NCI-H1092 (cell line): ENCODE results near the gene COL4A2.
"Not testable (repeated sequence)": the region's sequence is repeated elsewhere in the genome, so short reads cannot be mapped to it uniquely, and the experiment has no call there.

Source experiments
- DNase-seq: peaks from one replicate; lab custom pipeline; 2025; lab: John Stamatoyannopoulos, UW

The COL4A2 gene

DNA sequence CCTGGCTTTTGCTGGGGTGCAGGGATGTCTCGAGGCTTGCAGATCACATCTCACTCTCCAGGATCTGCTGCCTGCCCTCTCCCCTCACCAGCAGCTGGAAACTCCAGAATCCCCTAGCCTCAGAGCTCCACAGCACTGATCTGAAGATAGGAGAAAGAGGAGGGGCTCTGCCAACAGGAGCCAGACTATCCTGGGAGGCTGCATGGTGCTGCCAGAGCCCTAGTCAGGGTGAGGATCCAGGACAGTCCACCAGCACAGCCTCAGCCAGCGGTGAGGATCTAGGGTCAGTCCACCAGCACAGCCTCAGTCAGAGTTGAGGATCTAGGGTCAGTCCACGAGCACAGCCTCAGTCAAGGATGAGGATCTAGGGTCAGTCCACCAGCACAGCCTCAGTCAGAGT, 189.2 kb downstream of the COL4A2 start:
- no peak for DNase-seq

GRCh38 chr13:110497003-110497402, 189.9 kb downstream of the COL4A2 start:
- no peak for DNase-seq

DNA sequence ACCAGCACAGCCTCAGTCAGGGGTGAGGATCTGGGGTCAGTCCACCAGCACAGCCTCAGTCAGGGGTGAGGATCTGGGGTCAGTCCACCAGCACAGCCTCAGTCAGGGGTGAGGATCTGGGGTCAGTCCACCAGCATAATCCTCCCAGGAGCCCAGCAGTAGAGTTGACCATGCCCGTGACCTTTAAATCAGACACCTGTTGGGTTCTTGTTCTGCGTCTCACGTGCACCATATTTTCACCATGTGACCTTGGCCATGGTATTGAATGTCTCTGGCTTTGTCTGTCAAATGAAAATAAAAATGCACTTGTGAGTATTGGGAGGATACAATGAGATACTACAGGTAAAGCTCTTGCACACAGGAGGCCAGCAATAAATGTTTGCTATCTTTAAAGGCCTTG, 190.8 kb downstream of the COL4A2 start:
- DNase-seq = not testable (repeated sequence)

DNA sequence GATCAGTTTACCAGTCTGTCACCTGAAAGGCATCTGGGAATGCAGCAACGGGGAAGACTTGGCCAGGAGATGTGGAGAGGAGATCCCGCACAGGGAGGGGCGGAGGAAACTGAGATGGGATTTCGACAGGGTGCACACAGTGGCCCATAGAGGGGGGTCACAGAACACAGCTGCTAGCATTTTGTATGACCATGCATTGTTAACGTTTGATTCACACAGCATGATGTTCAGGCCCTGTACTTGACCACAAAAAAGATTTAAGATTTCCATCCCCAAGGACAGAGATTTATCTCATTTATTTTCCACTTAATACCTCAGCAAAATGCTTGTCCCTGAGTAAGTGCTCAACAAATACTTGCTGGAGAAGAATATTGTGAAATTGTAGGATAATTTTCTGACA, 191.2 kb downstream of the COL4A2 start:
- no peak for DNase-seq

DNA sequence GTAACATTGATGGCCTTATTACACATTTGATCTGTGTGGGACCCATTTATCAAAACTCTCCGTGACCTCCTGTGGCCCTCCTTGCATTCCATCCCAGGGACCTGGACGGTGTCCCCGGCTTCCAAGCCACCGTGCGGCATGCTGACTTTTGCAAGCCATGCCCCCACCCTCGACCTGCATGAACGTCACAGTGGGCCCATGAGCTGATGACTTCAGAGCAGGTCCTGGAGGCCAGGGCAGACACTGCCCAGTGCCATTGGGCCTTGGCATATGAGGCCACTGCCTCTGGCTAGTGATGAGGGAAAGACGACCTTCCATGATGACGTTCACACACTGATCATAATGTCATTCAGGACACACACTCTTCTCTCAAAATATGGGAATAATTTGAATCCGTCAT, 191.7 kb downstream of the COL4A2 start:
- DNase-seq = no peak

GRCh38 chr13:110499621-110500281, 192.7 kb downstream of the COL4A2 start:
- peak; percentile 74 for DNase-seq

DNA sequence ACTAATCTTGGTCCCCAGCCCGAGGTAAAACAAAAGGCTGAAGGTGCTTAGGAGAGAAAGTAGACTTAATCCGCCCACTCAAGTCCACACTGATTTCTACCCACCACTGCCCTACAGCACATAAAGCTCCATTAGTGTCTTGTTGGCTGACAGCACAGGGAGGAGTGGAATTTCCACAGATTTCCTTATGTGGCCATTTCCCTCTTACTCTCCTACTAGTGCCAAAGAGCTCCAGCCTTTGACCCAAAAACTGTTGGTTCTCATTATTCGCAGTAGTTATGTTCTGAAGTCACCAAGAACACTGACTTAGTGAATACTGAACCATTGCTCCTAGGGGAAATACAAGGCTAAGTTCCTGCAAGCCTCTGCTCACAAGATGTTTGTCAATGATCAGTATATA, 193.3 kb downstream of the COL4A2 start:
- no peak for DNase-seq

- no peak for DNase-seq
Observed at GRCh38 chr13:110501188-110501587, 194.1 kb downstream of the COL4A2 start.

- DNase-seq = no peak
Observed at GRCh38 chr13:110503037-110503901, 196.2 kb downstream of the COL4A2 start.

GRCh38 chr13:110503979-110504499, 197.0 kb downstream of the COL4A2 start:
- DNase-seq = no peak

DNA sequence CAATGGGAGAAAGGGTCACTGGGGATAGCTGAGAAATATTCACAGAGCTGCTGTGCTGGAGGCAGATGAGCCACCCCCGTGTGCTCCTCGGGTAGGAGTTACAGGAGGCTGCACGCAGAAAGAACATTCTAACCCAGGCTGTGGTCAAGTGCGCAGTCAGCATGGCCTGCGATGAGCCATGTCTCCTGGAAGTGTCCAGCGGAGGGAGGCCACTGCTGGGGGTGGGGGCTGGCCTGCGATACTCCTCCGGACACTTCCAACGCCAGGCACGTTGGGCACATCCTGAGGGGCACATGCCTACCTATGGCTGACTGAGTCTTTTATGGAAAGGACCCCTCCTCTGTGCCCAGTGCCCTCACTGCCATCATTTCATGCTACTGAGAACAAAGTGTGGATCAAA, 198.5 kb downstream of the COL4A2 start:
- DNase-seq = no peak

- no peak for DNase-seq
Observed at GRCh38 chr13:110506396-110506795, 199.3 kb downstream of the COL4A2 start.

DNA sequence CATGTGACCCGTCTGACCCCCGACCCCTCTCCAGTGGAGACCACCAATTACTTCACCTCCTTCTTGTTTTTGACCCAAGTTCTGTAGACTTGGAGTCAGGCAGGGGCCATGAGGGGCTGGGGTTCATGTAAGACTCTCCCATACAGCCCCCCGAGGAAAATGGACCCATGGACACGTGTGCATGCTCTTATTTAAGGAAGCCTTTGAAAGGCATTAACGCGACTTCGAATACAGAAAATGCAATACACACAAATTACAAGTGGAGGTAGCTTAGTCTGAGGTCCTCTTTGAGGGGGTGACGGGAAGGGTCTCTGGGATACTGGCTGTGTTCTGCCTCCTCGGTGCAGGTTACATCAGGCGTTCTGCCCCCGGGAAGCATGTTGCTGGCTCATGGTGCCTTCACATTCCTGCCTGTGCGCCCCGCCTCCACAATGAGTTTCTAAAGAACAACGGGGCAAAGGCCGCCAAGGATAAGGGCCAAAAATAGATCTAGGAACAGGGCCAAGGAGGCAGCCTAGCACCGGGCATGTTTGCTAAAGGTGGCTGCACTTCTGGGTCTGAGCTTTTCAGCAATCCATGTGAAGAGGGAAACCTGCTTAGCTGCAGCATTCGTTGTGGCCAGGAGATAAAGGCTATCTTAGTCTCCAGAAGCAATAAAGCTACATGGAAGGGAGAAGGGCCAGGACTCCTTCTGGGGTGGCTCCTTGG, 199.9 kb downstream of the COL4A2 start:
- DNase-seq = no peak

DNA sequence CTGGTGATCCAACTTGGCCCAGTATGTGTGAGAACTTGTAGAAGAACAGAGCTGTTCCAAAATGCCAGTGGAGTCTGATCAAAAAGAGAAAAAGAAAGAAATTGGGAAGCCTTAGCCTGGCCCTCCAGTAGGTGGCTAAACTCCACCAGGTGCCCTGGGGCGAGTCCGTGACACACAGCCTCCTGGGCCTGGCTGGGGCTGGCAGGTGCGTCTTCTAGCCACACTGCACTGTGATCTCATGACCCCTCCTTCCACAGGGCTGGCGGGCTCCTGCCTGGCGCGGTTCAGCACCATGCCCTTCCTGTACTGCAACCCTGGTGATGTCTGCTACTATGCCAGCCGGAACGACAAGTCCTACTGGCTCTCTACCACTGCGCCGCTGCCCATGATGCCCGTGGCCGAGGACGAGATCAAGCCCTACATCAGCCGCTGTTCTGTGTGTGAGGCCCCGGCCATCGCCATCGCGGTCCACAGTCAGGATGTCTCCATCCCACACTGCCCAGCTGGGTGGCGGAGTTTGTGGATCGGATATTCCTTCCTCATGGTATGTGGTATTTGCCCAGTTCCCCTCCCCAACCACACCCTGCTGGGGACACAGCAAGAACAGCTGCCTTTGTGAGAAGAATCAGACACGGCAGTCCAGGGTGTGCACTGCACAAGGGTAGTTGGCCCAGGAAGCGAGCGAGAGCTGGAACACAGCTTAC, 200.7 kb downstream of the COL4A2 start:
- DNase-seq = no peak

DNA sequence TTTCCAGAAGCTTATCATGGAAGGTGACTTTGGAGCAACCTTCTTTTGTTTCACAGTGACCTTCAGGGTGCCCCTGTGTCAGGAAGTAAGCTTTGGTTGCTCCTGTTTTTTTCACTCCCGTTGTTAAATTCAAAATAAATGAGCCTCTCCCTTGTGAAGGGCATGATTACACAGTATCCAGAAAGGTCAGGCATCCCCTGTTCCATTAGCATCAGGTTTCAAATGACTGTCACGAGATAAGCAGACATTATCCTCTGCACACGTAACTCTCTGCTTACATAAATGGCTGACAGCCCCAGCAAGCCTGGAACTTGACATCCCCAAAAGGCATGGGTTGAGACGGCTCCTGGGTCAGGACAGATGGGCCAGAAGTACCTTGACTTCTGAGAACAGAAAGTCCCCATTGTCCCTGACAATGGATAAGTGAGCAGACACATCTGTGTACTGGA, 202.4 kb downstream of the COL4A2 start:
- DNase-seq = peak; percentile 32

- DNase-seq = no peak
Observed at GRCh38 chr13:110509971-110510786, 203.1 kb downstream of the COL4A2 start.

- DNase-seq = no peak
Observed at GRCh38 chr13:110511509-110512181, 204.6 kb downstream of the COL4A2 start.

- DNase-seq = no peak
Observed at GRCh38 chr13:110512198-110512740, 205.2 kb downstream of the COL4A2 start.

GRCh38 chr13:110516500-110516899, 209.4 kb downstream of the COL4A2 start:
- DNase-seq = no peak
